ENCODE results near the gene HDAC4.

GRCh38 chr2:239143858-239144712 is 256.7 kb downstream of the HDAC4 start:
- TF ChIP-seq ELF1 (IDR thresholded peaks at IDR 0.05; ENCODE audit: borderline replicate concordance, low read depth) (no peak), RAD21 (IDR thresholded peaks at IDR 0.05; ENCODE audit: low read depth) (peak; percentile 63), POLR2A (IDR thresholded peaks at IDR 0.05; ENCODE audit: borderline replicate concordance, extremely low read depth, insufficient read depth, insufficient read length) (no peak), TCF7L2 (IDR thresholded peaks at IDR 0.05; ENCODE audit: borderline replicate concordance, extremely low read depth, insufficient read depth, insufficient read length) (no peak)
- TF ChIP-seq, protein P1, sequence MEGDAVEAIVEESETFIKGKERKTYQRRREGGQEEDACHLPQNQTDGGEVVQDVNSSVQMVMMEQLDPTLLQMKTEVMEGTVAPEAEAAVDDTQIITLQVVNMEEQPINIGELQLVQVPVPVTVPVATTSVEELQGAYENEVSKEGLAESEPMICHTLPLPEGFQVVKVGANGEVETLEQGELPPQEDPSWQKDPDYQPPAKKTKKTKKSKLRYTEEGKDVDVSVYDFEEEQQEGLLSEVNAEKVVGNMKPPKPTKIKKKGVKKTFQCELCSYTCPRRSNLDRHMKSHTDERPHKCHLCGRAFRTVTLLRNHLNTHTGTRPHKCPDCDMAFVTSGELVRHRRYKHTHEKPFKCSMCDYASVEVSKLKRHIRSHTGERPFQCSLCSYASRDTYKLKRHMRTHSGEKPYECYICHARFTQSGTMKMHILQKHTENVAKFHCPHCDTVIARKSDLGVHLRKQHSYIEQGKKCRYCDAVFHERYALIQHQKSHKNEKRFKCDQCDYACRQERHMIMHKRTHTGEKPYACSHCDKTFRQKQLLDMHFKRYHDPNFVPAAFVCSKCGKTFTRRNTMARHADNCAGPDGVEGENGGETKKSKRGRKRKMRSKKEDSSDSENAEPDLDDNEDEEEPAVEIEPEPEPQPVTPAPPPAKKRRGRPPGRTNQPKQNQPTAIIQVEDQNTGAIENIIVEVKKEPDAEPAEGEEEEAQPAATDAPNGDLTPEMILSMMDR (IDR thresholded peaks at IDR 0.05 in 2 of 3, conservative IDR thresholded peaks at IDR 0.05 in 1 of 3; ENCODE audit: borderline replicate concordance in 1 of 3, insufficient read depth in 1 of 3, low read depth in 2 of 3, low read length in 2 of 3): peak; percentile 24 to 80 (median 75); a peak in 5 of 6 replicates
